GM19397 (cell line): ENCODE results near the gene NACA2.
"Not testable (repeated sequence)": the region's sequence is repeated elsewhere in the genome, so short reads cannot be mapped to it uniquely, and the experiment has no call there.

Source experiments
- ATAC-seq: cut with Tn5 transposase; IDR thresholded peaks from one replicate; pipeline ENCODE4 v1.9.1; 2021; ENCODE audit warnings: mild to moderate bottlenecking, moderate library complexity; ENCODE audit not compliant: unreplicated experiment

NACA2 gene

GRCh38 chr17:61591018-61591417 is at the start of gene NACA2:
TSS of gene NACA2 (minus strand) at chr17:61591219. CDS start at chr17:61591180, 39 bp downstream.
- no peak for ATAC-seq

DNA sequence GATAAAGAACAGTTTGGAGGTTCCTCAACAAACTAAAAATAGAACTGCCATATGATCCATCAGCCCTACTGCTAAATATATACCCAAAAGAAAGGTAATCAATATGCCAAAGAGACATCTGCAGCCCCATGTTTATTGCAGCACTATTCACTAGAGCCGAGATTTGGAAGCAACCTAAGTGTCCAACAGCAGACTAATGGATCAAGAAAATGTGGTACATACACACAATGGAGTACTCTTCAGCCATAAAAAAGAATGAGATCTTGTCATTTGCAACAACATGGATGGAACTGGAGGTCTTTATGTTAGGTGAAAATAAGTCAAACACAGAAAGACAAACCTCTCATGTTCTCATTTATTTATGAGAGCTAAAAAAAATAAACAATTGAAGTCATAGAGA is 48.8 kb upstream of the NACA2 start:
- no peak for ATAC-seq

DNA sequence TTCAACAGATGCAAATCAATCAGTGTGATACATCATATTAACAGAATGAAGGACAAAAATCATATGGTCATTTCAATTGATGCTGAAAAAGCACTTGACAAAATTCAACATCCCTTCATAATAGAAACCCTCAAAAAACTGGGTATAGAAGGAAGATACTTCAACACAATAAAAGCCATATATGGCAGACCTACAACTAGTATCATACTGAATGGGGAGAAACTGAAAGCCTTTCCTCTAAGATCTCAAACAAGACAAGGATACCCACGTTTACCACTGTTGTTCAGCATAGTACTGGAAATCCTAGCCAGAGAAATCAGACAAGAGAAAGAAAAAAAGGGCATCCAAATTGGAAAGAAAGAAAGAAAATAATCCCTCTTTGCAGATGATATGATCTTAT is 47.1 kb upstream of the NACA2 start:
- ATAC-seq: no peak

- ATAC-seq: no peak
These were observed 45.0 kb upstream of the NACA2 start for GRCh38 chr17:61635913-61636432.

GRCh38 chr17:61634942-61635538 is 44.0 kb upstream of the NACA2 start:
- no peak for ATAC-seq

DNA sequence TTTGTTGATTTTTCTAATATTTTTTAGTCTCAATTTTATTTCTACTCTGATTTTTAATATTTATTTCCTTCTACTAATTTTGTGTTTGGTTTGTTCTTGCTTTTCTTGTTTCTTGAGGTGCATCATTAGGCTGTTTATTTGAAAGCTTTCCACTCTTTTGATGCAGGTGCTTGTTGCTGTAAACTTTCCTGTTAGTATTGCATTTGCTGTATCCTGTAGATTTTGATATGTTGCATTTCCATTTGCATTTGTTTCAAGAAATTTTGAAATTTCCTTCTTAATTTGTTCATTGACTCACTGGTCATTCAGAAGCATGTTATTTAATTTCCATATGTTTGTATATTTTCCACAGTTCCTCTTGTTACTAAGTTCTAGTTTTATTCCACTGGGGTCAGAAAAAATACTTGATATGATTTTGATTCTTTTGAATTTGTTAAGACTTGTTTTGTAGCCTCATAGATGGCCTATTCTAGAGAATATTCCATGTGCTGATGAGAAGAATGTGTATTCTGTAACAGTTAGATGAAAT is 43.1 kb upstream of the NACA2 start:
- ATAC-seq: no peak

DNA sequence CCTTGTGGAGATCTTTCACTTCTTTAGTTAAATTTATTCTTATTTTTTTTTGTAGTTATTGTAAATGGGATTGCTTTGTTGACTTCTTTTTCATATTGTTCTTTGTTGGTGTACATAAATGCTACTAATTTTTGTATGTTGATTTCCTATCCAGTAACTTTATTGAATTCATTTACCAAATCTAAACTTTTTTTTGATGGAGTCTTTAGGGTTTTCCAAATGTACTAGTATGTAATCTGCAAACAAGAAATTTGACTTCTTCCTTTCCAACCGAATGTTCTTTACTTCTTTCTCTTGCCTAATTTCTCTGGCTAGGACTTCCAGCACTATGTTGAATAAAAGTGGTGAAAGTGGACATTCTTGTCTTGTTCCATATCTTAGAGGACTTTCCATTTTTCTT is 41.8 kb upstream of the NACA2 start:
- no peak for ATAC-seq

DNA sequence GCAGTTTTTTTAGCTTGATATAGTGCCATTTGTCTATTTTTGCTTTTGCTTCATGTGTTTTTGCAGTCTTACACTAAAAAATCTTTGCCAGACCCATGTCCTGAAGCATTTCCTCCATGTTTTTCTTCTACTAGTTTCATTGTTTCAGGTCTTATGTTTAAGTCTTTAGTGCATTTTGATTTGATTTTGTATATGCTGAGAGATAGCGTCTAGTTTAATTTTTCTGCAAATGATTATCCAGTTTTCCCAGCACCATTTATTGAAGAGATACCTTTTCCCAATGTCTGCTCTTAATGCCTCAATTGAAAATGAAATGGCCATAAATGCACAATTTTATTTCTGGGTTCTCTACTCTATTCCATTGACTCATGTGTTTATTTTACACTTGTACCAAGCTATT is 40.8 kb upstream of the NACA2 start:
- ATAC-seq: no peak

- not testable (repeated sequence) for ATAC-seq
These were observed 37.1 kb upstream of the NACA2 start for GRCh38 chr17:61628158-61628557.

- no peak for ATAC-seq
These were observed 36.6 kb upstream of the NACA2 start for GRCh38 chr17:61627658-61628057.

DNA sequence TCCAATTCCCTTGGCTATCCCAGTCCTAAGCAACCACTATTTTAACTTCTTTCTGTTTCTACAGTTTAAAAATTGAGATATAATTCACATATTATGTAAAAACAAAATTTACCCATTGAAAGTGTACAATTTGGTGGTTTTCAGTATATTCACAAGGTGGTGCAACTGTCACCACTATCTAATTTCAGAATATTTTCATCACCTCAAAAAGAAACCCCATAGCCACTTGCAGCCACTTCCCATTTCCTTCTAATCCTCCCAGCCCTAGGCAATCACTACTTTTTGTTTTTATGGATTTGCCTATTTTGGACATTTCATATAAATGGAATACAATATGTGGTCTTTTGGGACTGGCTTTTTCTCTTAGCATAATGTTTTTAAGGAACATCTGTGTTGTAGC is 36.1 kb upstream of the NACA2 start:
- no peak for ATAC-seq

DNA sequence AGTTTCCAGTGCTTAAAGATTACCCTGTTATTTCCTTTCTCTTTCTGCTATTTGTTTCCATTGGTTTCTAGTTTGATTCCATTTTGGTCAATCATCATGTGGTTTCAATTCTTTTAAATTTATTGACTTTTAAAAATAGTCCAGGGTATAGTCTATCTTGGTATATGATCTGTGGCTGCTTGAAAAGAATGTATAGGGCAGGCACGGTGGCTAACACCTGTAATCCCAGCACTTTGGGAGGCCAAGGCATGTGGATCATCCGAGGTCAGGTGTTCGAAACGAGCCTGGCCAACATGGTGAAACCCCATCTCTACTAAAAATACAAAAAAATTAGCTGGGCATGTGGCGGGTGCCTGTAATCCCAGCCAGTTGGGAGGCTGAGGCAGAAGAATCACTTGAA is 34.5 kb upstream of the NACA2 start:
- ATAC-seq: no peak

DNA sequence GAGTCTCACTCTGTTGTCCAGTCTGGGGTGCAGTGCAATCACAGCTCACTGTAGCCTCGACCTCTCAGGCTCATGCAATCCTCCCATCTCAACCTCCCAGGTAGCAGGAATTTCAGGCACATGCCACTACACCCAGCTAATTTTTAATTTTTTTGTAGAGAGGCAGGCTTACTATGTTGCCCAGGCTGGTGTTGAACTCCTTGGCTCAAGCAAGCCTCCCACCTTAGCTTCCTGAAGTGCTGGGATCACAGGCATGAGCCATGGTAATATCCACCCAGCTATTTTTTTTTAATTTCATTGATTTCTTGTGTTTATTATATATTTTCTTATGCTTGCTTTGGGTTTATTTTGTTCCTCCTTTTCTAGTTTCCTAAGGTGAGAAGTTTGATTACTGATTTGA is 33.9 kb upstream of the NACA2 start:
- no peak for ATAC-seq

GRCh38 chr17:61621317-61621716 is 30.3 kb upstream of the NACA2 start:
- no peak for ATAC-seq

- no peak for ATAC-seq
These were observed 28.9 kb upstream of the NACA2 start for GRCh38 chr17:61619953-61620352.

DNA sequence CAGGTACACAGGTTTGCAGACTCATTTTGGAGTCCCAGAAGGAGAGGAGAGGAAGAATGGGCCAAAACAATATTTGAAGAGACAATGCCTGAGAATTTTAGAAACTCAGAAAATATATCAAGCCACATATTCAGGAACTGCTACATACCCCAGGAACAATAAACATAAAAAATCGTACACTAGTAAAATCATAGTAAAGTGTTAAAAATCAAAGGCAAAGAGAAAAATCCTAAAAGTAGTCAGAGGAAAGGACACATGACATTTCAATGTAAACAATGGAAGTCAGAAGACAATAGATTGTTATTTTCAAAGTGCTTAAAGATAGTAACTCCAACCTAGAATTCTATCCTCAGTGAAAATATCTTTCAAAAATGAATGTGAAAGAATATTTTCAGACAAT is 28.5 kb upstream of the NACA2 start:
- ATAC-seq: no peak

DNA sequence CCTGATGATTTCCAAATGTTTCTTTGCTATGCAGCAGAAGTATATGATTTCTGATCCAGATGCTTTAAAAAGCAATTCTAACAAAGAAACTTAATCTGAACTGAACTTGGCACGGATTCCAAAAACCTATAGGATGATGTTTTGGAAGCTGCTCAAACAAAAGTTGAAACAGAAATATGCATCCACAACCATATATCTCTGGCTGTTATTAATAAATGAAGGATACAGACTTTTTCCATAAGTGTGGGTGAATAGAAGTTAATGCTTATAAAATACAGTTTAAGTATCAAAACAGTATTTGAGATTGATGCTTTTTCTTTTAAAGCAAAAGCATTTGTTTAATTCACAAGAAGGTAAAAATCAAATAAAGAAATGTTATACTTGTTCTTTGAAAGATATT is 27.9 kb upstream of the NACA2 start:
- ATAC-seq: no peak

- no peak for ATAC-seq
These were observed 26.3 kb upstream of the NACA2 start for GRCh38 chr17:61617330-61617729.

DNA sequence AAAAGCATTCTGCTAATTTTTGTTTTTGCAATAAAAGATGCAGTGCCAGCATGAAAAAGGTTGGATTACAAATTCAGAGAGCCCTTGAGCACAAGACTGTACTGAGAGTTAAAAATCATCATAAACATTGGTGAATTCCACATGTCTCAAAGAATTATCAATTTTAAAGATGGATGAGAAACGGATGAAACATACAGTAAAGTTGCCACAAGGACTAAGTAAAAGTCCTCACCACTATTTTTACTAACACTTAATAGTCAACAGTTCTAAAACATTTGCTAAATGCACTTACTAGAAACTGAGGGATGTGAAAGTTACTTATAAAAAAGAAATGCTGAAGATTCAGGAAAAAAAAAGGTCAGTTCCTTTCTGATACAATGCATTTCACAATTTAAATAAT is 25.8 kb upstream of the NACA2 start:
- ATAC-seq: no peak

GRCh38 chr17:61614219-61614618 is 23.2 kb upstream of the NACA2 start:
- no peak for ATAC-seq

DNA sequence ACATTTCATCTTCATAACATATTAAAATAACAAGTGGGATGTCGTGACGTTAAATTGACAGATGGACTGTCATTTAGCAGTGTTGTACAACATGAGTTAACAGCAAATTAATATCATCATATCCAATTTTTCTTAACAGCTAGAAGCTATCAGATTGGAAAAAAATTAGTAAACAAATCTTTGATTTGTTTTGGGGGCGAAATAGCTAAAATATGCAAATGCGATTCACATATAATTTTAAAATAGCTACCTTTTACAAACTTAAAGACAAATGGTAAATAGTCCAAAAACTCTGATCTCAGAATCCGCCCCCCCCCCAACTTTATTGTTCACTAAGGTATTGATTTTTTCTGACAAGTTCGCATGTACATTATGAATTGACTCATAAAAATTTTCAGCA is 20.3 kb upstream of the NACA2 start:
- no peak for ATAC-seq

DNA sequence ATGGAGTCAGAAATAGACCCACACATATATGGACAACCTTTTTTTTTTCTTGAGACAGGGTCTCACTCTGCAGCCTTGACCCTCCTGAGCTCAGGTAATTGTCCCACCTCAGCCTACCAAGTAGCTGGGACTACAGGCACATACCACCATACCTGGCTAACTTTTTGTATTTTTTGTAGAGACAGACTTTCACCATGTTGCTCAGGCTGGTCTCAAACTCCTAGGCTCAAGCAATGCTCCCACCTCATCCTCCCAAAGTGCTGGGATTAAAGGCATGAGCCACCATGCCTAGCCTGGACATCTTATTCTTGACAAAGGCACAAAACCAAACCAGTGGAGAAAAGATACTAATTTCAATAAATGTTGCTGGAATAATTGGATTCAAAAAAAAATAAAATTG is 14.7 kb upstream of the NACA2 start:
- ATAC-seq: no peak

- no peak for ATAC-seq
These were observed 10.3 kb upstream of the NACA2 start for GRCh38 chr17:61601297-61601696.
